Measurements from ENCODE around the gene PTBP2. TPM values are rescaled to one million over a fixed set of nuclear protein-coding genes. Genes with fewer than 3 reads are reported as not detected.

Gene PTBP2
- total and polyA plus RNA-seq, 10 of the 15 experiments (the other 5 are each of a cell fraction or from before 2014, with no cell fraction given): 5.8 to 17.5 (median 11.1) TPM

GRCh38 chr1:96674915-96675314 lies 46.7 kb upstream of the PTBP2 start:
- POLR2A ChIA-PET: no interaction called here
- H3K27ac ChIP-seq (ENCODE audit: control insufficient read depth, insufficient read depth): no peak overlapping the region
- H3K9me3 ChIP-seq (replicated peaks; ENCODE audit: control insufficient read depth, insufficient read depth, low read length): no peaks in the 10 kb centered on the region
- SMC1A ChIA-PET (ENCODE audit: uncharacterized antibody, unreplicated experiment): no interaction called here
- 0% methylated on average over 1 of the region's 1 CpG for WGBS (ENCODE audit: insufficient coverage, insufficient replicate concordance, low lambda C conversion rate, missing lambda C conversion rate)
- DNase-seq (ENCODE audit: low read depth, low spot score): no peak
- no peak for ATAC-seq
- H3K9ac ChIP-seq (ENCODE audit: control insufficient read depth, insufficient read depth, low read length): no peak overlapping the region
- H4K20me1 ChIP-seq (ENCODE audit: control insufficient read depth, insufficient read depth): no peaks in the 10 kb centered on the region
- CTCF ChIA-PET: no interaction called here
- no peaks in the 10 kb centered on the region for H3K27me3 ChIP-seq (replicated peaks in 1 of 2; ENCODE audit: control insufficient read depth in 2 of 2, insufficient read depth in 2 of 2, low read length in 1 of 2)
- H3K36me3 ChIP-seq (ENCODE audit: control insufficient read depth in 2 of 2, insufficient read depth in 2 of 2, low read length in 1 of 2): no peaks in the 10 kb centered on the region
- no TSS peak for BruUV-seq (replicated peaks)
- no peaks in the 10 kb centered on the region for H3K4me1 ChIP-seq (ENCODE audit: control insufficient read depth, insufficient read depth, low read length)
- no peaks in the 10 kb centered on the region for H3K79me2 ChIP-seq (ENCODE audit: control insufficient read depth, insufficient read depth, low read length)
- RAD21 ChIA-PET (ENCODE audit: unreplicated experiment): no interaction called here
- intact Hi-C loops (cut with micrococcal nuclease; ENCODE audit: unreplicated experiment): no loop called here
- H2AFZ ChIP-seq (ENCODE audit: control insufficient read depth, low read depth, low read length): no peak overlapping the region
- H3K4me3 ChIP-seq: no peak overlapping the region
- no peak for FAIRE-seq
- no peak overlapping the region for H3K4me2 ChIP-seq (ENCODE audit: control insufficient read depth, insufficient read depth)
- in situ Hi-C loops (cut with MboI): no loop called here
- no peak for TF ChIP-seq SIX5 (IDR thresholded peaks at IDR 0.05; ENCODE audit: low read depth, low read length, severe bottlenecking)
- TF ChIP-seq WRNIP1 (IDR thresholded peaks at IDR 0.05; ENCODE audit: borderline replicate concordance, low read depth, low read length): no peak
- no peak for TF ChIP-seq TCF7 (IDR thresholded peaks at IDR 0.05; ENCODE audit: borderline replicate concordance)
- TF ChIP-seq MEF2B (IDR thresholded peaks at IDR 0.05; ENCODE audit: partially characterized antibody, poor library complexity, severe bottlenecking): no peak
- TF ChIP-seq CHD4 (IDR thresholded peaks at IDR 0.05): no peak
- TF ChIP-seq YY1 (IDR thresholded peaks at IDR 0.05; ENCODE audit: low read depth, low read length): no peak
- no peak for TF ChIP-seq CBFB (IDR thresholded peaks at IDR 0.05; ENCODE audit: low read depth)
- TF ChIP-seq SRF (IDR thresholded peaks at IDR 0.05; ENCODE audit: low read depth in 2 of 2, low read length in 2 of 2): no peak
- TF ChIP-seq MEF2A (IDR thresholded peaks at IDR 0.05; ENCODE audit: insufficient read depth, low read depth, low read length): no peak
- TF ChIP-seq PKNOX1 (IDR thresholded peaks at IDR 0.05): no peak
- TF ChIP-seq USF2 (IDR thresholded peaks at IDR 0.05; ENCODE audit: borderline replicate concordance, low read depth, low read length): no peak
- no peak for TF ChIP-seq BACH1 (IDR thresholded peaks at IDR 0.05; ENCODE audit: borderline replicate concordance)
- no peak for TF ChIP-seq RAD21 (IDR thresholded peaks at IDR 0.05; ENCODE audit: insufficient read depth, low read depth, low read length)
- no peak for TF ChIP-seq KAT2A (conservative IDR thresholded peaks at IDR 0.05; ENCODE audit: control insufficient read depth, low read depth, low read length)
- TF ChIP-seq CREB1 (IDR thresholded peaks at IDR 0.05; ENCODE audit: low read depth): no peak
- TF ChIP-seq CREM (IDR thresholded peaks at IDR 0.05; ENCODE audit: low read depth): no peak
- TF ChIP-seq MXI1 (IDR thresholded peaks at IDR 0.05; ENCODE audit: low read depth, low read length): no peak
- no peak for TF ChIP-seq E4F1 (IDR thresholded peaks at IDR 0.05; ENCODE audit: borderline replicate concordance, partially characterized antibody)
